Body of pancreas (tissue), 4 donors: ENCODE measurements around the gene WDR47.
"Not testable (repeated sequence)": the region's sequence is repeated elsewhere in the genome, so short reads cannot be mapped to it uniquely, and the experiment has no call there.

ENCODE experiments used
- CTCF ChIP-seq, 7 experiments: fragments of 450-650 bp in 4 of 7; fragments of 200-600 bp in 3 of 7; sonication (generic) in 3 of 7; IDR thresholded peaks; one replicate each; pipeline ENCODE4 v1.5.1; 2016 to 2019; ENCODE audit warnings: antibody characterized with exemption in 7 of 7
- POLR2A ChIP-seq, 3 donors: fragments of 450-650 bp; IDR thresholded peaks; one replicate each; pipeline ENCODE4 v1.6.1; 2016; ENCODE audit warnings: antibody characterized with exemption in 3 of 3, mild to moderate bottlenecking in 2 of 3

GRCh38 chr1:109052145-109052544 is 10.2 kb upstream of the WDR47 start:
- TF ChIP-seq CTCF, POLR2A (IDR thresholded peaks at IDR 0.05): not testable (repeated sequence)
